ENCODE data around the gene RNPEP.
"Not testable (repeated sequence)": the region's sequence is repeated elsewhere in the genome, so short reads cannot be mapped to it uniquely, and the experiment has no call there.

RNPEP gene

DNA sequence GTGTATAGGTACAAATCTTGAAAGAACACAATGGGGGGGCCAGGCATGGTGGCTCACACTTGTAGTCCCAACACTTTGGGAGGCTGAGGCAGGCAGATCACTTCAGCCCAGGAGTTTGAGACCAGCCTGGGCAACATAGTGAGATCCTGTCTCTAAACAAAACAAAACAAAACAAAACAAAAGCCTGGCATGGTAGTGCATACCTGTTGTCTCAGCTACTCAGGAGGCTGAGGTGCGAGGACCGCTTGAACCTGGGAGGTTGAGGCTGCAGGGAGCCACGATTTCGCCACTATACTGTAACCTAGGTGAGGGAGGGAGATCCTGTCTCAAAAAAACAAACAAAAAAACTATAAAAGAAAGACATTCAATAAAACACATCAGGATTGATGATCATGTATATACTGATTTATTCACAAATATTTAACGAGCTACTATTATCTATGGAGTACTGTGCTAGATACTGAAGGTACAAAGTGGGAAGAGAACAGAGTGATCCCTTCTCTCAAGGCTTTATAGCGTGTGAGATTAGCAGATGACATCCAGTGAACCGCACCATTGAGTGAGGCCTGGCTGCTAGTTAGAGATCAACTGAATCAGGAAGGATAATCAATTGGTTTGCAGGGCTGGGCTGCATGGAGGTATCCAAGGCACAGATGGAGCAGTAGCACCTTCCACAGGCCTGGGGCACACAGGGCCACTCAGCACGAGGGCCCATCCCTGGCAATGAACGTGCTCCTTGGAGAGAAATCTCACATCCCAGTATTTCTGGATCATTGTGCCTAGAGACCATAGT is 54.3 kb downstream of the RNPEP start:
- no peak for DNase-seq (ENCODE audit: low read depth in 2 of 2)

DNA sequence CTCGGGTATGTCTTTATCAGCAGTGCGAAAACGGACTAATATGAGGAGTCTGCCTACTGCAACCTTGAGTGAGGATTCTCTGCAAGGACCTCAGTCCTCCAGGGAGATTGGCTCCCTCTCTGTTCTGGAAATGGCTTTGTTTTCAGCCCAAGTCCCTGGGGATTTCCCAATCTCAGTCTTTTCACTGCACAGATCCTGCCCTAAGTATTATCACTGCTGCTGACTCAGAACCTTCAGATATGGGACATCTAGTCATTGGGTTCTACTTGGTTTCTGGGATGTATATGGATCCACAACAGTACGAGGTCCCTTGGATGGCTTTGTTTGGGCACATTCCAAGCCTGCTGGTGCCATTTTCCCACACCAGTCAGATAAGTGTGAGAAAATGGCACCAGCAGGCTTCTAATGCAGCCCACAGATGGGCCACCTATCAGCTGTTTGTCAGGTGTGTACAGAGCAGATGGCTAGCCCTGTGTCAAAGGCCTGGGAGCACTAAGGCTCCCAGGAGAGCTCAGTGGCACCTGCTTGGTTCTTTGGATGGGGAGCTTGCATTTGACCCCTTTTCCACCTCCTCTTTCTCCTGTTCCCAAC is 55.4 kb downstream of the RNPEP start:
- no peak for DNase-seq (ENCODE audit: low read depth in 2 of 2)

- no peak for DNase-seq (ENCODE audit: low read depth in 2 of 2)
Observed at GRCh38 chr1:202038688-202039346, 56.4 kb downstream of the RNPEP start.

DNA sequence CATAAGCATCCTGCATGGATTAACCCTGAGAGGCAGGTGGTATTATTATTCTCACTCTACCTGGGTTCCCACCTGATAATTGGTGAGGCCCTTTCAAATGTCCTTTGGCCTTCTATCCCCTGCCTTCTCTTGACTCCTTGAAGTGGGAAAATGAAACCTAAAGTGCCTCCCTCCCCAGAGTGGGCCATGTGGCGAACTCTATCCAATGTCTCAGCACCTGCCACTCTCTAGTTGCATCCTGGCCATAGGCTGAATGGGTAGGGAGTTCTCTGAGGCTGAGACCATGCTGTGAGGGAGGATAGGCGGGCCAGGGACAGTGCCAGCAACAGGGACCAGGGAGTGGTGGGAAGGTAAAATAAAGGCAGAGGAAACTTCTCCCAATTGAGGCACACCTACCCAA is 63.3 kb downstream of the RNPEP start:
- DNase-seq (ENCODE audit: low read depth in 2 of 2) = no peak

DNA sequence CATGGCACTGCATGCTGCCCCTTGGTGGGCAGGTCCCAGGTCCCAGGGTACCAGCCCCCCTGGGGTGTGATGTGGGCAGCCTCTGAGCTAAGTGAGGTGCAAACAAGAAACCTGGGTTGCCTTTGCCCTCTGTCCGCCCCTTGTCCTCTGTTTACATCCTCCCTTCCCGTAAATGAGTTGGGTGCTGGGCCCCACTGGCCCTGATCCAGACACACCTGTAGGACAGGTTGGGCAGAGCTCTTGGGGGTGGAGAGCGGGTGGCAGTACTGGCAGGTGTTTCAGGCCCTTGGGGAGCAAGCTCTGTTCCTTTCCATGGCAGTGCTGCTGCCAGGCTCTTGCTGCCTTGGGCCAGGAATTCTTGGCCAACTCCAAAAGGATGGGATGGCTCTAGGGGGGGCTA is 63.8 kb downstream of the RNPEP start:
- DNase-seq (ENCODE audit: low read depth in 2 of 2) = no peak

GRCh38 chr1:202046748-202047708 is 64.6 kb downstream of the RNPEP start:
- DNase-seq (ENCODE audit: low read depth in 2 of 2) = no peak

- no peak for DNase-seq (ENCODE audit: low read depth in 2 of 2)
Observed at GRCh38 chr1:202047977-202048376, 65.5 kb downstream of the RNPEP start.

- DNase-seq (ENCODE audit: low read depth in 2 of 2) = no peak
Observed at GRCh38 chr1:202049129-202049528, 66.7 kb downstream of the RNPEP start.

DNA sequence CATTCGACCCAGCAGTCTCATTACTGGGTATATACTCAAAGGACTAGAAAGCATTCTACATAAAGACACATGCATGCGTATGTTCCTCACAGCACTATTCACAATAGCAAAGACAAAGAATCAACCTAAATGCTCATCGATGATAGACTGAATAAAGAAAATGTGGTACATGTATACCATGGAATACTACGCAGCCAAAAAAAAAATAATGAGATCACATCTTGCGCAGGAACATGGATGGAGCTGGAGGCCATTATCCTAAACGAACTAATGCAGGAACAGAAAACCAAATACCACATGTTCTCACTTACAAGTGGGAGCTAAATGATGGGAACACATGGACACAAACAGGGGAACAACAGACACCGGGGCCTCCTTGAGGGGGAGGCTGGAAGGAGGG is 71.6 kb downstream of the RNPEP start:
- no peak for DNase-seq (ENCODE audit: low read depth in 2 of 2)

DNA sequence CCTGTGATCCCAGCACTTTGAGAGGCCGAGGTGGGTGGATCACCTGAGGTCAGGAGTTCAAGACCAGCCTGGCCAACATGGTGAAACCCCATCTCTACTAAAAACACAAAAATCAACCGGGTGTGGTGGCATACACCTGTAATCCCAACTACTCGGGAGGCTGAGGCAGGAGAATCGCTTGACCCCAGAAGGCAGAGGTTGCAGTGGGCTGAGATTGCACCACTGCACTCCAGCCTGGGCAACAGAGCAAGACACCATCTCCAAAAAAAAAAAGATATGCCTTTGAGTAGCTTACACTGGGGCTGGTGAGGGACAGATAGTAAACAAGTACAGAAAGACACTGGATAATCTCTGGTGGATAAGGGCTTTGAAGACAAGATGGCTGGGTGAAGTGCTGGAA is 72.2 kb downstream of the RNPEP start:
- DNase-seq (ENCODE audit: low read depth in 2 of 2) = not testable (repeated sequence)

Data from activated CD4-positive, alpha-beta T cell treated with anti-CD3 and anti-CD28 coated beads for 24 hours (primary cell).